OCI-LY3 (cell line): ENCODE data around the gene LCP1.

Experiments used
- H2AFZ ChIP-seq: fragments of 200-600, 300-600 bp; shearing (Covaris generic); 2 replicates; pipeline ENCODE4 v1.6.0; 2014; ENCODE audit warnings: antibody characterized with exemption, low read depth, low read length
- H3K27ac ChIP-seq: fragments of 200-600, 300-600 bp; sonication (generic); 2 replicates; pipeline ENCODE4 v1.5.1; 2014; ENCODE audit warnings: mild to moderate bottlenecking, low read length, moderate library complexity, mixed read lengths
- H3K27me3 ChIP-seq: fragments of 200-600, 300-600 bp; sonication (generic); 2 replicates; pipeline ENCODE4 v1.6.1; 2014; ENCODE audit warnings: low read depth, low read length, mixed read lengths
- H3K36me3 ChIP-seq: fragments of 200-600, 300-600 bp; sonication (generic); replicated peaks from 2 replicates; pipeline ENCODE3; 2014; ENCODE audit warnings: low read depth, low read length, mixed read lengths
- H3K4me1 ChIP-seq: fragments of 300-600, 200-600 bp; sonication (generic); 2 replicates; pipeline ENCODE4 v1.6.1; 2014; ENCODE audit warnings: low read length, mixed read lengths
- H3K4me2 ChIP-seq: fragments of 200-600, 300-600 bp; sonication (generic); 2 replicates; pipeline ENCODE4 v1.6.1; 2014; ENCODE audit warnings: low read length, mixed read lengths
- H3K4me3 ChIP-seq: fragments of 300-600, 200-600 bp; sonication (generic); 2 replicates; pipeline ENCODE4 v1.5.1; 2014; ENCODE audit warnings: antibody characterized with exemption, mild to moderate bottlenecking, low read length, moderate library complexity
- H3K79me2 ChIP-seq: fragments of 300-600, 200-600 bp; shearing (Covaris generic); 2 replicates; pipeline ENCODE4 v1.6.1; 2014; ENCODE audit warnings: mild to moderate bottlenecking, low read length, mixed read lengths
- H3K9ac ChIP-seq: fragments of 300-600, 200-600 bp; shearing (Covaris generic); 2 replicates; pipeline ENCODE4 v1.6.0; 2014; ENCODE audit warnings: mild to moderate bottlenecking, low read length, moderate library complexity
- H3K9me3 ChIP-seq: fragments of 200-600, 300-600 bp; shearing (Covaris generic); 2 replicates; pipeline ENCODE4 v1.6.1; 2014; ENCODE audit warnings: low read length, mixed read lengths; ENCODE audit not compliant: insufficient read depth
- H4K20me1 ChIP-seq: fragments of 200-600, 300-600 bp; sonication (generic); 2 replicates; pipeline ENCODE4 v1.6.1; 2016; ENCODE audit warnings: low read length, mixed read lengths; ENCODE audit not compliant: insufficient read depth
- CTCF ChIP-seq: fragments of 200-600, 300-600 bp; sonication (generic); IDR thresholded peaks from 2 replicates; pipeline ENCODE4 v1.5.1; 2014; ENCODE audit warnings: antibody characterized with exemption, low read length, low read depth
- EZH2phosphoT487 ChIP-seq: fragments of 200-600 bp; shearing (Covaris generic); IDR thresholded peaks from 2 replicates; pipeline ENCODE4 v1.6.1; 2018; ENCODE audit warnings: antibody characterized with exemption, mixed run types, low read depth

Gene LCP1

GRCh38 chr13:46121033-46121432 lies 60.9 kb downstream of the LCP1 start:
- H3K4me2 ChIP-seq, result 0 out of 2 replicates have a peak overlapping the region, but pooled peaks have one; percentile 0
- H3K27ac ChIP-seq, result no peak overlapping the region
- H2AFZ ChIP-seq, result no peak overlapping the region
- H3K4me1 ChIP-seq, result peaks cover 15% of the 10 kb centered on the region
- no peaks in the 10 kb centered on the region for H3K9me3 ChIP-seq
- TF ChIP-seq CTCF, result no peak
- TF ChIP-seq EZH2phosphoT487, result no peak
- H4K20me1 ChIP-seq, result peaks cover 13% of the 10 kb centered on the region
- H3K4me3 ChIP-seq, result no peak overlapping the region
- H3K9ac ChIP-seq, result no peak overlapping the region
- peaks cover 5% of the 10 kb centered on the region for H3K36me3 ChIP-seq
- peaks cover 4% of the 10 kb centered on the region; the same call in 1 of the 2 replicates for H3K27me3 ChIP-seq
- no peaks in the 10 kb centered on the region for H3K79me2 ChIP-seq

- H4K20me1 ChIP-seq, result peaks cover 5% of the 10 kb centered on the region; the same call in 1 of the 2 replicates
- no peak overlapping the region for H3K27ac ChIP-seq
- TF ChIP-seq EZH2phosphoT487, result no peak
- TF ChIP-seq CTCF, result no peak
- no peaks in the 10 kb centered on the region for H3K9me3 ChIP-seq
- no peak overlapping the region for H3K4me3 ChIP-seq
- H3K27me3 ChIP-seq, result peaks cover 4% of the 10 kb centered on the region; the same call in 1 of the 2 replicates
- no peak overlapping the region for H3K9ac ChIP-seq
- no peaks in the 10 kb centered on the region for H3K36me3 ChIP-seq
- no peak overlapping the region; the same call in 1 of the 2 replicates for H3K4me2 ChIP-seq
- peaks cover 15% of the 10 kb centered on the region for H3K4me1 ChIP-seq
- H2AFZ ChIP-seq, result no peak overlapping the region
- no peaks in the 10 kb centered on the region for H3K79me2 ChIP-seq
Measured at GRCh38 chr13:46119883-46120614, 61.9 kb downstream of the LCP1 start.

GRCh38 chr13:46116653-46117502 lies 65.1 kb downstream of the LCP1 start:
- Histone ChIP-seq H3K79me2 (no peaks in the 10 kb centered on the region), H3K4me1 (peaks cover 15% of the 10 kb centered on the region), H3K27ac (no peak overlapping the region)

More at GRCh38 chr13:46116653-46117502, 65.1 kb downstream of the LCP1 start:
- no peaks in the 10 kb centered on the region for H4K20me1 ChIP-seq
- no peak overlapping the region for H3K4me3 ChIP-seq
- H2AFZ ChIP-seq, result no peak overlapping the region
- TF ChIP-seq CTCF, result no peak
- TF ChIP-seq EZH2phosphoT487, result no peak
- H3K36me3 ChIP-seq, result no peaks in the 10 kb centered on the region
- peaks cover 4% of the 10 kb centered on the region; the same call in 1 of the 2 replicates for H3K27me3 ChIP-seq
- H3K9ac ChIP-seq, result no peak overlapping the region
- H3K4me2 ChIP-seq, result no peak overlapping the region
- H3K9me3 ChIP-seq, result no peaks in the 10 kb centered on the region
